Measurements from ENCODE around the gene IPO9.
"Not testable (repeated sequence)": the region's sequence is repeated elsewhere in the genome, so short reads cannot be mapped to it uniquely, and the experiment has no call there.

The IPO9 gene

GRCh38 chr1:201810466-201811216 lies 18.3 kb upstream of the IPO9 start:
- no peak for DNase-seq

- DNase-seq, result no peak
Observed at GRCh38 chr1:201813226-201813625, 15.7 kb upstream of the IPO9 start.

- no peak for DNase-seq
Observed at GRCh38 chr1:201816309-201816854, 12.6 kb upstream of the IPO9 start.

- no peak for DNase-seq
Observed at GRCh38 chr1:201818971-201819750, 9.8 kb upstream of the IPO9 start.

GRCh38 chr1:201820413-201820812 lies 8.5 kb upstream of the IPO9 start:
- no peak for DNase-seq

- DNase-seq, result no peak
Observed at GRCh38 chr1:201825245-201825644, 3.7 kb upstream of the IPO9 start.

GRCh38 chr1:201826830-201827229 lies 2.1 kb upstream of the IPO9 start:
- no peak for DNase-seq

- no peak for DNase-seq
Observed at GRCh38 chr1:201827321-201828216, 1.4 kb upstream of the IPO9 start.

GRCh38 chr1:201828217-201828819 lies 639 bp upstream of the IPO9 start:
- DNase-seq, result no peak

GRCh38 chr1:201831371-201831770 lies 2.4 kb downstream of the IPO9 start:
- no peak for DNase-seq

GRCh38 chr1:201834621-201835020 lies 5.7 kb downstream of the IPO9 start:
- DNase-seq, result no peak

- DNase-seq, result no peak
Observed at GRCh38 chr1:201838381-201838780, 9.4 kb downstream of the IPO9 start.

- not testable (repeated sequence) for DNase-seq
Observed at GRCh38 chr1:201839089-201839488, 10.1 kb downstream of the IPO9 start.

GRCh38 chr1:201840055-201840454 lies 11.1 kb downstream of the IPO9 start:
- no peak for DNase-seq

- no peak for DNase-seq
Observed at GRCh38 chr1:201840490-201840889, 11.5 kb downstream of the IPO9 start.

GRCh38 chr1:201841265-201841912 lies 12.4 kb downstream of the IPO9 start:
- DNase-seq, result no peak

GRCh38 chr1:201842472-201843027 lies 13.6 kb downstream of the IPO9 start:
- DNase-seq, result no peak

- no peak for DNase-seq
Observed at GRCh38 chr1:201845331-201846083, 16.6 kb downstream of the IPO9 start.

- DNase-seq, result no peak
Observed at GRCh38 chr1:201847150-201847549, 18.2 kb downstream of the IPO9 start.

GRCh38 chr1:201848230-201848629 lies 19.3 kb downstream of the IPO9 start:
- no peak for DNase-seq
